GM21447 (cell line): ENCODE measurements around the gene CAMTA1.

Experiments
- ATAC-seq: cut with Tn5 transposase; IDR thresholded peaks from one replicate; pipeline ENCODE4 v1.9.1; 2021; ENCODE audit not compliant: unreplicated experiment

CAMTA1 gene

GRCh38 chr1:6956488-6957159, 171.4 kb downstream of the CAMTA1 start:
- ATAC-seq, result no peak

GRCh38 chr1:6957341-6957740, 172.1 kb downstream of the CAMTA1 start:
- ATAC-seq, result no peak

GRCh38 chr1:6958407-6959030, 173.3 kb downstream of the CAMTA1 start:
- ATAC-seq, result no peak

- no peak for ATAC-seq
These were observed 174.2 kb downstream of the CAMTA1 start for GRCh38 chr1:6959491-6959890.

- no peak for ATAC-seq
These were observed 175.1 kb downstream of the CAMTA1 start for GRCh38 chr1:6960291-6960811.

- no peak for ATAC-seq
These were observed 175.6 kb downstream of the CAMTA1 start for GRCh38 chr1:6960860-6961259.

- no peak for ATAC-seq
These were observed 176.0 kb downstream of the CAMTA1 start for GRCh38 chr1:6961289-6961688.

- ATAC-seq, result no peak
These were observed 176.7 kb downstream of the CAMTA1 start for GRCh38 chr1:6961905-6962477.

- no peak for ATAC-seq
These were observed 177.3 kb downstream of the CAMTA1 start for GRCh38 chr1:6962478-6962995.

GRCh38 chr1:6962996-6963911, 178.0 kb downstream of the CAMTA1 start:
- ATAC-seq, result no peak

- ATAC-seq, result no peak
These were observed 178.7 kb downstream of the CAMTA1 start for GRCh38 chr1:6963912-6964307.

GRCh38 chr1:6965083-6965934, 180.1 kb downstream of the CAMTA1 start:
- no peak for ATAC-seq

- no peak for ATAC-seq
These were observed 180.6 kb downstream of the CAMTA1 start for GRCh38 chr1:6965935-6966241.

- no peak for ATAC-seq
These were observed 181.1 kb downstream of the CAMTA1 start for GRCh38 chr1:6966326-6966725.

- no peak for ATAC-seq
These were observed 182.3 kb downstream of the CAMTA1 start for GRCh38 chr1:6967431-6968111.

GRCh38 chr1:6969106-6969505, 183.9 kb downstream of the CAMTA1 start:
- ATAC-seq, result no peak

- no peak for ATAC-seq
These were observed 184.5 kb downstream of the CAMTA1 start for GRCh38 chr1:6969762-6970161.

GRCh38 chr1:6970221-6970620, 185.0 kb downstream of the CAMTA1 start:
- ATAC-seq, result no peak

GRCh38 chr1:6971048-6971447, 185.8 kb downstream of the CAMTA1 start:
- ATAC-seq, result no peak

GRCh38 chr1:6971699-6972098, 186.4 kb downstream of the CAMTA1 start:
- no peak for ATAC-seq
